SIG-M5 (cell line): ENCODE measurements around the gene PACSIN2.
"Not testable (repeated sequence)": the region's sequence is repeated elsewhere in the genome, so short reads cannot be mapped to it uniquely, and the experiment has no call there.

Experiments
- DNase-seq: peaks from one replicate; lab custom pipeline; 2025; lab: John Stamatoyannopoulos, UW

The PACSIN2 gene

DNA sequence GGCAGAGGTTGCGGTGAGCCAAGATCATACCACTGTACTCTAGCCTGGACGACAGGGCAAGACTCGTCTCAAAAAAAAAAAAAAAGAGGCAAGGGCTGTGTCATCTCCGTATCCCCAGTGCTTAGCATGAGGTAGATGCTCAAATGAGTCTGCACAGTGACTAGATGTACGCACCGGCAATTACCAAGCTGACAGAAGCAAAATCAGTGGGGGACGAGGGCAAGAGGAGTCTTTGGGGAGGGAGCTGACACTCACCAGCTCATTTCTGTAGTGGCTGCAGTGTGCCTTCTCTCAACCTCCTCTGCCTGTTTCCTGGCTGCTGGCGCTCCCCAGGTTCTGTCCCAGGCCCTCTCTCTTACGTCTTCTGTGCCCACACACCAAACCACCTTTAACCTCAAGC is 69.9 kb downstream of the PACSIN2 start:
- DNase-seq, result no peak

DNA sequence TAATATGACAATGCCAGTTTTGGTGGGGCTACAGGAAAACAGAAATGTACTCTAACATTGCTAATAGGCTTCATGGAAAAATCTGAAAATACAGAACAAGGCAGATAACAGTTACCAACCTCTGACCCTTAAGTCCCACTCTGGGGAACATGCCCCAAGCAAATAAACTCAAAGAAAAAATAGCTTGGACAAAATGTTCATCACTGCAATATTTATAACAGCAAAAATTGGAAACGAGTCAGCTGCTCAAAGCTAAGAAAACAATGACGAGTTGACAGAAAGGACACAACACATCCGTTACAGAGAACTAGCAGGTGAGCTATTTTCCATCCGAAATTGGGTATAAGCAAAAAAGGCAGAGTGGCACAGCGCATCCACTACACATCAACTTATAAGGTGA is 70.5 kb downstream of the PACSIN2 start:
- DNase-seq, result no peak

DNA sequence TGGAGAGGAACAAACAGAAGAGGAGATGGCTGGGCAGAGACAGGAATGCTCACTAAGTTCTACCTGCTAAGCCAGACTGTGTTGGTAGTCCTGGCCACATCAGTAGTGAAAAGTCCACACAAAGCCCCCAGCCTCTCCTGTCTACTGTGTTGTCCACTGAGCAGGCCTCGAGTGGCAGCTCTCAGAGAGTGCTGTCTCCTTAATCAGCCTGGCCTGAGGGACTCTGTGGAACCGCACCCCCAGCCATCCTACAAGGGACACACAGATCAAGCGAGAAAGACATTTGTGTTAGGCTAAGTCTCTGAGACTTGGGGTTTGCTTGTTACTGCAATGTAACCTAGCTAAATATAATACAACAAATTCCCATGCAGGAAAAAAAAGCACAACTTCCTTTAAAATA is 71.0 kb downstream of the PACSIN2 start:
- no peak for DNase-seq

DNA sequence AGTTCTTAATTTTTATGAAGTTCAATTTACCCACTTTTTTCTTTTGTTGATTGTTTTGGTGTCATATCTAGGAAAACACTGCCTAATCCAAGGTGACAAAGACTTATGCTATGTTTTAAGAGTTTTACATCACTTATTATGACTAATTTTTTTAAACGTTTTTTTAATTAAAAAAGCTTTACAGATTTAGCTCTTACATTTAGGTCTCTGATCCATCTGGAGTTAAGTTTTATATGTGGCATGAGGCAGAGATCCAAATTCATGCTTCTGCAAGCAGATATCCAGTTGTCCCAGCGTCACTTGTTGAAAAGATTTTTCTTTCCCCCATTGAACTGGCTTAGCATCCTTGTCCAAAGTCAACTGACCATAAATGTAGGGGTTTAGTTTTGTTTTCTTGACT is 72.6 kb downstream of the PACSIN2 start:
- DNase-seq, result no peak

DNA sequence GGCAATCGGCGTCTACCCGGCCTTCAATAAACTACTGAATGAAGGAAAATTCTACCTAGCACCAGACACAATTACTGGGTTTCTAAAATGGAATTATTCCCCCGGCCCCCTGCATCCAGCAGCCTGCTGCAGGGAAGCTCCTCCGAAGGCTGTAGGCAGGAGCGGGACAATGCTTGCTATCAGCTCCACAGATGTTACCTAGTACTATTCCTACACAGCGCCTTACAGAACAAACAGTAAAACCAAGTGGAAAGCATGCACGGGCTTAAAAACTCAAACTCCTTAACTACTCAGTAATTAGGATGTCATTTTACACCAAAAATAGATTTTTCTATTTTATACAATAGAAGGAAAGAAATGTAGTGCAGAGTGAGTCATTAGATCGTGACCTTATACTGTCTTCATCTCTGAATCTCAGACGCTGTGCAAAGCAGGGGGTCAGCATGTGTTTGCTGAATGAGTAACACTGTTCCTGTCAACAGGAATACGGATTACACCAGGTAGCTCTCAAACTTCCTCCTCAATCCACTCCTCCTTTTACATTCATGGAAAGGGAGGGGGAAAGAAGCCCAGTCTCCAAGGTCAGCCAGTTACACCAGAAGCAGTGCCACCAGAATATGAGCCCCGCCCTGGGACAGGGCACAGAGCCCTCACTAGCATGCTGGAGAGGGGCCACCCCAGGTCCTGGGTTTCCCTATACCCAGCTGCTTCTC is 74.9 kb downstream of the PACSIN2 start:
- no peak for DNase-seq

DNA sequence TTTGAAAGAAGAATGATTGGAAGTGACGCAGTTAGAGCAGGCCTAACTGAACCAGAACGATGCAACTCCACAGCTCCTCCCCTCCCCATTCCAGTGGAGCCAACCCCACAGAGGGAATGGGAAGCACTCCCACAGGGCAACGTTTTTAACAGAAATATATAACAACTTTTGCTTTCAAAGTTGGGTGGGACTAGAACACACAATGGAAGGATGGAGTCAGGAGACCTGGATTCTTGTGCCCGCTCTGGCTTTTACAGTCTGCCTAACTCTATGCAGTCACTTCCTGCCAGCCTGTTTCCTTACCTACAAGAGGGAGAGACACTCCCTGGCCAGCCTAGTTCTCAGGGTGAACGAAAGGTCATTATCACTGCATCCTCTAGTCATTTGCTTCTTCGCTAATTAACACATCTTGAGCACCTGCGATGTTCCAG is 75.5 kb downstream of the PACSIN2 start:
- no peak for DNase-seq

DNA sequence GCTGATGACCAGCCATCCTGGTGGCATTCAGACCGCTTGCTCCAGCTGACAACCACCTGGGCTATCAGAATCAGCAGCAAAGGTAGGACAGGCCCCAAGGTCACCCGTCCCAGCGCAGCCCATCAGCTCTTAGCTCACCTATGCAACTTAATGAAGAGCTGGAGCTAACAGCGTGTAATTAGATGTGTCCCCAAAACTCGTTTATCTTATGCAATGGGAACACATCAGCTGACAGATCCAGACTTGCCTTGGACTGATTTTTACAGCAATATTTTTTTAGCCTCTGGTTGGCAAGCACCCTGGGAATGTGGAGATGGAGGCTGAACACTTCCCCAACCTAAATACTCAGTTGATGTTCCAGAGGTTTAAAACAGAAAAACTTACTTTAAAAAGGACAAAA is 76.0 kb downstream of the PACSIN2 start:
- DNase-seq, result no peak

DNA sequence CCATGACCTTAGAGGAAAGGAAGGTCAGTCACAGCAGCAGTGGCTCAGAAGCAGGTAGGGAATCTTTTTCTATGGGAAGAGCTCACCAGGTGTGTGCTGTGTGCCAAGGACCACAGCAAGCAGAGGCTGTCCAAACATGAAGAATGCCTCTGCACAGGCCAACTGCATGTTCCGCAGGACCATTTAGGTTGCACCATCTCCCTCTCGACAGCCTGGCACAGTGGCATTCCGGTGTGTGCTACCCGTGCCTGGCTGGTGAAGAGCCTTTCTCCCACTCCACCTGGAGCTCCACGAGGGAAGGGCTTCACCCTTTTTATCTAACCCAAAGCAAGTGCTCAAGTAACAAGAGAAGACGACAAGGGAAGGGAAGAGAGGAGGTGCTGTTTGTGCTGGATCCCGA is 76.5 kb downstream of the PACSIN2 start:
- DNase-seq, result no peak

DNA sequence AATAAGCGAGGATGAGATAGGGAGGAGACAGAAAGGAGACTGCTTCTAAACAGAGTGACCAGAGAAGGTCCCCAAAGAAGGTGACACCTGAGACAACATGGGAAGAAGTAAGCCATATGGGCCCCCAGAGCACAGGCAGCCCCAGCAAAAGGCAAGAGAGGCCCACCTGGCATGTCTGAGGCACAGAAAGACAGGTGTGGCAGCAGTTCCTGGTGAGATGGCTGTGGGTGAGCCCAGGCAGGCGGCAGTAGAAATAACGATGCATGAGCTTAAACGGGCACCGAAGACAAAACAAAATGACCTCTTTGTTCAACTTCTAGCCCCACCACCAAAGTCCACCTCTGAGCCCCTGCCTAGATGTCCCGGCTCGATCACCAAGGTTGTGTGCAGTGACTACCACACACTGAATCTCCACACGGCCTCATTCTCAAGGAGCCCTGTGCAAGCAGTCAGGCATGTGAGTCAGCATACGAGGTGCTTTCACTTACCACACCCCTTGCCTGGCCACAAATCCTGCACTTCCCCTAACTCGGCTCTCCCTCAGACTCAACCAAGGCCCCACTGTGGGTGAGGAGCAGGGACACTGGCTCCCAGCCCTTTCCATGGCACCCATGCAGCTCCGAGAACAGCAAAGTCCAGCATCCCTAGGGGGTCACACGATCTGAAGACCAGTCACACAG is 77.6 kb downstream of the PACSIN2 start:
- DNase-seq, result no peak

DNA sequence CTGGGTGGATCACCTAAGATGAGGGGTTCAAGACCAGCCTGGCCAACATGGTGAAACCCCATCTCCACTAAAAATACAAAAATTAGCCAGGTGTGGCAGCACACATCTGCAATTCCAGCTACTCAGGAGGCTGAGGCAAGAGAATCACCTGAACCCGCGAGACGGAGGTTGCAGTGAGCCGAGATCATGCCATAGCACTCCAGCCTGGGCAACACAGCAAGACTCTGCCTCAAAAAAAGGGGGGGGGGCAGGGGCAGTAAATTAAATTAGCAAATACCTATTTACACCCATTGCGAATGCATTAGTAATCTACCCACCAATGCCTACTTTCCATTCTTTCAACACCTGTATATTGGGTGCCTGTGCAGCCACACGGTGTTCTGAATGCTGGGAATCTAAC is 78.3 kb downstream of the PACSIN2 start:
- not testable (repeated sequence) for DNase-seq

DNA sequence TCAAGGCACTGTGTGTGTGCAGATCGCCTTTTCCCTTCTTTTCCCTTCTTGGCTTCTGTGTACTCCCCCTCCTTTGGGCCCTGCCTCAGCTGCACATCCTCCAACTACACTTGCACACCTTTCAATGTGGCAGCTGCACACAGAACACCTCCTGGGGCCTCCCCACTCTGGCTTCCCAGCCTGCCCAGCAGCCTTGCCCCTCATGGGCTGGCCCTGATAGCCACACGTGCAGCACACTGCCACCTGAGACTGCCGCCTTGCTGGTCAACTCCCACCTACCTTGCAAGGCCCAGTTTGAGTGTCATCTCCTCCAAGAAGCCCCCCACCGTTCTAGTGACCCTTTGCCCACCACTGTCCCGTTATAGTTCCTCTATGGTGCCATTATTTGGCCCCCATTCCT is 80.6 kb downstream of the PACSIN2 start:
- no peak for DNase-seq

DNA sequence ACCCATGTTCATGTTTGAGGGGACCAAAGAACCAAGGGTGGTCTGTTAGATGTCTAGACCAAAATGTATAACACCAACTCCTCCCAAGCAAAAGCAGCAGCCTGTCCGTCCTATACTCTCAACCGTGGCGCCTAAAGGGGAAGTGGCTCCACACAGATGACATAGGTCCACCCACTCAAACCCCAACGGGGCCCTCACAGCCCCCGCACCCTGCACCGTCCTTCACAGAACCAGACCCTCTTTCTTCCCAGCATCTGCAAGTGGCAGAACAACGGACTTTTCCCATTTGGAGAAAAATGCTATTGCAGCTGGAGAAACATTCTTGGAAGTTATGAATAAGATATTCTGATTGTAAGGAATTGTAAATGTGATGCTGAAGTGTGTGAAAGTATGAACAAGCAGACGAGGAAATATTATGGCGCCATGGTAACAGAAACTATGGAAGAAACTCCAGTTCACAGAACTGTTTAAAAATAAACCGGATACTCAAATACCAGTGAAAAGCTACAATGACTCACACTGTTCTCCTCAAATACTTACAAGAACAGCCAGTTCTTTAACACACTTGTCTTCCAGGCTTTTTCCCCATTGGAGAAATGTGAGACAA is 81.4 kb downstream of the PACSIN2 start:
- no peak for DNase-seq

DNA sequence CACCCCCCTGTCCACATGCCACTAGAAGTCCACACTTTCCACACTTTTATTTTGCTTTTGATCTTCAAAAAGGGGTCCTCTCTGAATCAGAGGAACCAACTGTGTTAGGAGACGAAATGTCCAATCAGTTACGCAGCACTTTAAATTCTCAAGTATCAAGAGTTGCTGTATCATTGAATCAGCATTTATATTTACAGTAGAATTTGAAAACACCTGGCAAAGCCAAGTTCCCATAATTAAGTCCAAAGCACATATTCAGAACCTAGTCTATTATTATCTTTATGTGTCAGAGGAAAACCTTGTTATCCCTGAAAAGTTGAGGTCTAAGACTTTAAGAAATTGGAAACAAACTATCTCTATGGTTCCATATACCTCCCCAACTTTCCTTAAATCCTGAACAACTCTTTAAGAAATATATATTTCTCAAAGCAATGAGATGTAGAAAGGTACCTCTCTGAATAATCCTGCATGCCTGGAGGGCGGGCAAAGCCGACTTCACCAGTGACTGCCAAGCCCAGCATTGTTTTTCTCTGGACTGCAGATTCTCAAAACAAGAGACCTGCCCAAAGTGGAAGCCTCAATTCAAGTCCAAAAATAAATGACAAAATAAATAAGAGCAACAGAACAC is 82.0 kb downstream of the PACSIN2 start:
- no peak for DNase-seq

DNA sequence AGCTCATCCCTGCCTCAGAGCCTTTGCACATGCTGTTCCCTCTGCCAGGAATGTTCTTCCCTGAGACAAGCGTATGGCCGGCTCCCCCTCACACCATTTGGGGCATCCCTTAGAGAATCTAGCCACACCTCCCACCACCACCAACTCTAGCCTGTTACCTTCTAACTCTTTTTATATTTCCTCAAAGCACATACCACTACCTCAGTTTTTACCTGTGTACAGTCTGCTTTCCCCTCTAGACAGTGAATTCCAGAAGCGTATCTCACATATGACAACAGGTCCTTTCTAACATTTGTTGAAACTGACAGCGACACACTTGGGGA is 82.8 kb downstream of the PACSIN2 start:
- no peak for DNase-seq

DNA sequence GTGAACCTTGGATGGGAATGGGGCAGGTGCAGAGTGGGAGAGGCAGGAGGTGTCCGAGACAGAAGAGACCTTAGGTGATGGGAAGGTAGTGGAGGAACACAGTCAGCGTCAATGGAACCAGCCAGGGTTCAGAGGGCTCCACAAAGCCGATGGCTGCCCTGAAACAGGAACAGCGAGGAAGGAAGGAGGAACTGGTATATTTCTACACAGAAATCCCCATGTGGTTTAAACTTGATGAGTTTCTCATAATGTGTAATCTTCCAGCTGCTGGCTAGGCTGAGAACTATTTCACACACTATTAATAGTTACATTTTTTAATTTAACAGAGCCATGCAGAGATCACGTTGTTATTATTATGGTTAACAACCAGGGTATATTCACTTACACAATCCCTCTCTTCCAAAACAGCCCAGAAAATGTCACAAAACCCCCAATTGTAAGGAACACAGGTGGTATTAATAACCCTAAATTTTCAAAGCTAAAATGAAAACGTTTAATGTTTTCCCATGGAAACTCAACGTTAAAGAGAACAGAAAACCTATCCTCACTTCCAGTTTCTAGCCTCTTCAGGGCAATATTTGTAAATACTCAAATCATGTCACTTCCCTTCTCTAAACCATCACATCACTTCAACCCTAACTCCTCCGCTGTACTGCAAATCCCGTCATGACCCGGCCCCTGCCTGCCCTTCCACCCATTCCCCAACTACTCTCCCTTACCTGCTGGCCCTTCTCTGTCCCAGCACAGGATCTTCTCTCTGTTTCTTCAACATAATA is 83.3 kb downstream of the PACSIN2 start:
- peak; percentile 41 for DNase-seq

DNA sequence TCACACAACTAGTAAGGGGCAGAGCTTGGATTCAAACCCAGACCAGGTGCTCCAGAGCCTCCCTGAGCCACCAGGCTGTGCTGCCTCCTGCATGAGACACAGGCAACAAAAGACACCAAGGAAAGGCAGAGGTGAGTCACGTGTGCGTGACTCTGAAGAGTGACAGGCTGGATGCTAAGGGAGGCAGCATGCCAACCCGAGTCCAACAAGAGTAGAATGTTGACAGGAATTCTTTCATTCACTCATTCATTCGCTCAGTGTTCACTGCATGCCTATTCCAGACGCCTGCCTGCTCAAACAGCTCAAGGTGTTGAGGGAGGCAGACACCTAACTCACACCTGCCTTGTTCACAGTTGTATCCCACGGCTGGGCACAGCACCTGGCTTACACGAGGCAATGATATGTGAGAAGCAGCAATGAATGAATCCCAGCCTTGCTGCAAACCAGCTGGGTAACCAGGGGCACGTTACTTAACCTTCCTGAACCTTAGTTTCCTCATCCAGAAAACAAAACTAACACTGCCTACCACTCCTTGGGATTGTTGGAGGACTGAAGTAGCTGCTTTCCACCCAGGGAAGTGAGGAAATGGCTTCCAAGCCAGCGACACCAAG is 84.0 kb downstream of the PACSIN2 start:
- DNase-seq, result no peak

DNA sequence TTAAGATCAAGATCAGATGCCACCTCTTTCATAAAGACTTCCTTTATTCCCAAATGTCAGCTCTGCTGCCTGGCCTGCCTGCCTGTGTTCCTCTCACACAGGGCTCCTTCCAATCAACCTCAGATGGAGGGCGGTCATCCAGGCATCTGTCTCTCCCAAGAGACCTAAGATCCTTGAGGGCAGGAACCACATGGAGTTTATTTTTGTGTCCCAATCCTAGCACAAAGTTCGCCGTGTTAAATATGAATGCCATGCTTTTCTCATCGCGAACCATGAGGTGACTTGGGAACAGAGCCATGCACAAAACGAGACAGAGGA is 85.2 kb downstream of the PACSIN2 start:
- no peak for DNase-seq

DNA sequence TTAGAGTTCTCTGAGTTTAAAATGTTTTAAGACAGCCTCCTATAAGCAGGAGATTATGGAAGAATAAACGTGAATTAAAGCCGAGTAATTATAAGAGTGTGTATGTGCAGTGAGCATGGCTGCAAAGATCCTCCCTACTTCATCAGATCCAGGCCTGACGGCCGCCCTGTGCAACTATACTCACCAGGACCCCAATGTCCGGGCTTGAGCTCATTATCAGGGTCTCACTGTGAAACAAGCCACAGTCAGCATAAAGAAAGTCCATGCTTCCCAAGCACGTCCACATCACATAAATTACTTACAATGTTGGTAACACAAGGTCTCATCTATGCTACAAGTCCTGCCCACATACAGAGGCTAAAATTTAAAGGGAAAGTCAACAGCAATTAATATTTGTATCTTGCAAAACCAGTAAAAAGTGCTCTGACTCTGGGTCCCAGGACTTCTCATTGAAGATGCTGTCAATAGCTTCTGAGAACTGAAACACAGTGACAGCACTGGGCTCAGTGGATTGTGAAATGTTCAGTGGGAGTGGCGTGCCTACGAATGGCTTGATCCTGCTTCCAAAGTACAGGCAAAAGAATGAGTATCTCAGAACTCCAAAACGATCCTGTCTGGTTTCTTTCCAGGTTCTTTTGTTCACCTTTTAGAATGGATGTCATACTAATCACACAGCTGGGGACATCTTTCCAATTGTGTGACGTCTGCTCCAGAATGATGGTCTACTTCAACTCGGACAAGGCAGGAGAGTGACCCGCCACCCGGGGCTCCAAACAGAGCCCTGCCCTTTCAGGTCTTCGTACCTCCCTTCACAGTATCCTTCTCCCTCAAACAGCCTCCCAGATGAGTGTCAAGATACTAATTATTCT is 85.7 kb downstream of the PACSIN2 start:
- no peak for DNase-seq

DNA sequence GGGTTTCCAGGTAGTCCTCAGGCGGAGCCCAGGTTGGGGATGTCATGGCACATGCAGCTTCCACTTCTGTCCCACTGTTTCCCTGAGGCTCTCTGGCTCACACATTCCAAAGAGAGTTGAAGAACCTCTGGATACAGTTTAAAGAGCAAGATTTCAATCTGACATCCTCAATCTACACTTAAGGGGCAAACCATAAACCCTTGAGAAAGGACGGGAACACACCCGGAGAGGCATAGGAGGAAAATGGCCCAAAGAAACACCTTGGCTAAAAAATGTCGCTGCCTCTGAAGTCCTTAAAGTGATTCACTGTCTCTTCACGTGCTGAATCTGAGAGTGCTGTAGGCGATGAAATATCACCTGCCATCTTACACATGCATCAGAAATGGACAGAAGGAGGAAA is 87.0 kb downstream of the PACSIN2 start:
- no peak for DNase-seq

DNA sequence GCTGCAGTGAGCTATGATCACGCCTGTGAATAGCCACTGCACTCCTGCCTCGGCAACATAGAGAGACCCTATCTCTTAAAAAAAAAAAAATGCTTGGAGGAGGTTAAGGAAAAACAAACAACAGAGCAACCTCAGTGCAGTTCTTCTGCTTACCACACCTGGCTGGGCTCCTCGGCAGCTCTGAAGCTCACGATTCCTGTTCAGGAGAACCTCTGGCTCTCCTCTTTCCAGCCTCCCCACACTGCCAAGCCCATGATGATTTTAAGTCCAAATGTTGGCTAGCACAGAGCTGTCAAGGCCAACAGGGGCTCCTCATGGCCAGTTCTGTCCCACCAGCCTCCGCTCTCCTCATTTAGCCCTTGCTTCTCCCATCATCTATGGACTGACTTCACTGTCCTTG is 88.2 kb downstream of the PACSIN2 start:
- no peak for DNase-seq

DNA sequence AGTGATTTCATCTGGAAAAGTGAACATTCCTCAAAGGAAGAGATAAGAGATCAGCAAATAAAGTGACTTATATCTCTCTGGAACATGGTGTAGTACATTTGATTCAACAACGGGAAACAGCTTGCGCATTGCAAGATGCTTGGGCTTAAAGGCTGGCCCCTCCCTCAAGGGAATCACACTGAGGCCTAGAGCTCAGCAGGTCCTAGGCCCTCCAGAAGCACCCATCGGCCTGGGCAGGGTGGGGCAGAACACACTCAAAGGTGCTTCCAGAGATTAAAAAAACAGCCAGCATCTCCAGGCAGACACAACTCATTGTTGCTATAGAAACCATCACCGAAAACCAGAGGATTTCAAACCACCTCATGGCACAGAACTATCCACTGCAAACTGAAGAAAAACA is 88.8 kb downstream of the PACSIN2 start:
- no peak for DNase-seq
